Activated CD4-positive, CD25-positive, alpha-beta regulatory T cell (primary cell): Measurements from ENCODE around the gene TEX261.

Source experiments
- DNase-seq, 4 experiments: peaks; one replicate each; lab custom pipeline; 2025; lab: John Stamatoyannopoulos, UW

Gene TEX261

DNA sequence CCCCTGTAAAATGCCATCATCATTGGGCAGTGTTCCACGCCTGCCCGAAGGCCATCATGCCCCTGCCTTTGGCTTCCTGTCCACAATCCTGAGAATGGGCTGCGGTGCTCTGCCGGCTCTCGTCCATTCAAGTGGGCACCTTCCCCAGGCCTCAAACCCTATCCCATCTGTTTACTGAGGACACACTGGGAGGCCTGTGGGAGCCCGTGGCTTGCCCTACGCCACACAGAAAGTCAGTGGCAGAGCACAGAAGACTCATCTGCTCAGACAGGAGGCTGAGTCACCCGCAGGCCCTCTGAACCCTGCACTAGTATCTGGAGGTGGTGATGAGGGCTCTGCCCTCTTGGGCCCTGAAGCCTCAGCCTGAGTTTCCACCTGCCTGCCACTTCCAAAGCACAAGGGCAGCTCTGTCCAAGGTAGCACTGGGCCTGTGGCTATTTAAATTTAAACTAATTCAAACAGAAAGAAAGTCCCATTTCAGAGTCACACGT lies 35.4 kb downstream of the TEX261 start:
- DNase-seq = no peak

DNA sequence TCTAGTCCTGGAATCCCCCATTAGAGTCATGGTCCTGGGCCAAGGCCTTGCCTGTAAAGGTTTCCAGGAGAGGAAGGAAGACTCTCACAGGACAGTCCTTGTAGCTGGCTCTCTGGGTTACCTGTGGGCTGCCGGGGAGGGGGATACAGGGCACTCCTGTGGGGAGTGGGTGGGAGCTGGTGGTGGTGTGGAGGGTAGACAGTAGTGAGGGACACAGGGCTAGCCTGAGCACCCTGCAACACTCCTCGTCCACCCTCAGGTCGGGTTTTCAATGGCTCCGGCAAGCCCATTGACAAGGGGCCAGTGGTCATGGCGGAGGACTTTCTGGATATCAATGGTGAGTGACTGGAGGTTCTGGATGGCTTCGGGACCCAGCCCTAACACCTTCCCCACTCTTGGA lies 35.9 kb downstream of the TEX261 start:
- no peak for DNase-seq

DNA sequence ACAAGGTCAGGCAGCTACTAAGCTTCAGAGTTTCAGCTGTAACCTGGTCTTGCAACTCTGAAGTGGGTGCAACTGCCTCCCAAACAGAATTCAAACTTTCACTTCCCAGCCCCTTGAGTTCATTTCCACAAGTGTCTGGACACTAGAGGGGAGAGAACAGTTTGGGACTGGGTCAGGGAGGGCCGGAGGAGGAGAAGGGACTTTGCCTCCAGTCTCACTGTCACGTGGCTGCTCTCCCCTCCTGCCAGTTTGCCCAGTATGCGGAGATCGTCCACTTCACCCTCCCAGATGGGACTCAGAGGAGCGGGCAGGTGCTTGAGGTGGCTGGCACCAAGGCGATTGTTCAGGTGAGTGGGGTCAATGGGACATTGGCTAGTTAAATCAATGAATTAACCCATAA lies 36.9 kb downstream of the TEX261 start:
- DNase-seq = no peak

DNA sequence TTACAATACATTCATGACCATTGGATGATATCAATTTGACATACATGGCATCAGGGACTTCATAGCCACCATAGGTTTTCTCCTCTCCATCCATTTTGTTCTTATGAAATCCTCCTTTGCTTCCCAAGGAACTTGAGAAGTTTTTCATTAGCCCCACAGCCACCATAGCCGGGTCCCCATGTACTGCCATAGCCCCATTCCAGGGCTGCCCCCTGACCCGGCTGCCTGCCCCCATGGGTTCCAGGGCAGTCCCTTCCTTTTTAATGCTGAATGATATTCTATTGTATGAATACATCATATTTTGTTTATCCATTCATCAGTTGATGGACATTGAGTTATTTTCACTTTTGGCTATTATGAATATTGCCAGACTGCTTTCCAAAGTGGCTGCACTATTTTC lies 38.5 kb downstream of the TEX261 start:
- no peak for DNase-seq

DNA sequence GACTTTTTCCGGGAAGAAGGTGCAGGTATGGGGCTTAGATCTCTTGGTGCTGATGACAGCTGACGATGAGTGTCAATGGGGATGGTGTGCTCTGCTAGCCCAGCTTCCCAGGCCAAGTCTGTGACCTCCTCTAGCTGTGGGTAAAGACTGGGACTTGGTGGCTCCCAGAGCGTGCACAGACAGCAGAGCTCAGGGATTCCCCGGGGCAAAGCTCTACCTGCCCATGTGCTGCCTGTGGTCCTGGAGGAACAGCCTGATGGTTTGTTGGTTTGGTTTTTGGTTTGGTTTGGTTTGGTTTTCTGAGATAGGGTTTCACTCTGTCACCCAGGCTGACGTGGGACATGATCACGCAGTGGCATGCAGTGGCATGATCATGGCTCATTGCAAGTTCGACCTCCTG lies 39.8 kb downstream of the TEX261 start:
- DNase-seq = no peak

DNA sequence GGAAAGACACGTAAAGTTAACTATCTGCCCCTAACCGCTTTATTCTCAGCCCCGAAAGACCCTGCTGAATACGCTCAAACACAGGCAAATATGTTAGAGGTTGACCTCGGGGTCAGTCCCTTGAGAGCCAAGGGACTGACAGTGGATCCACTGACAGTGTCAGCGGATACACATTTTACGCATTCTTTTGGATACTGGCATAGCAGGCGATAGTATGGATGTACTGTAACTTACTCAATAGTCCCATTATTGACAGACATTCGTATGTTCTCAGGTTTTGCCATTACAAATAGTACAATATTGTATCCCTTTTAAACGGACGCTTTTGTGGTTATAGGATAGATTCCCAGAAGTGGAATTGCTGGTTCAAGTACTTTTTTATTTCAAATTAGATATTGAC lies 45.6 kb downstream of the TEX261 start:
- no peak for DNase-seq

DNA sequence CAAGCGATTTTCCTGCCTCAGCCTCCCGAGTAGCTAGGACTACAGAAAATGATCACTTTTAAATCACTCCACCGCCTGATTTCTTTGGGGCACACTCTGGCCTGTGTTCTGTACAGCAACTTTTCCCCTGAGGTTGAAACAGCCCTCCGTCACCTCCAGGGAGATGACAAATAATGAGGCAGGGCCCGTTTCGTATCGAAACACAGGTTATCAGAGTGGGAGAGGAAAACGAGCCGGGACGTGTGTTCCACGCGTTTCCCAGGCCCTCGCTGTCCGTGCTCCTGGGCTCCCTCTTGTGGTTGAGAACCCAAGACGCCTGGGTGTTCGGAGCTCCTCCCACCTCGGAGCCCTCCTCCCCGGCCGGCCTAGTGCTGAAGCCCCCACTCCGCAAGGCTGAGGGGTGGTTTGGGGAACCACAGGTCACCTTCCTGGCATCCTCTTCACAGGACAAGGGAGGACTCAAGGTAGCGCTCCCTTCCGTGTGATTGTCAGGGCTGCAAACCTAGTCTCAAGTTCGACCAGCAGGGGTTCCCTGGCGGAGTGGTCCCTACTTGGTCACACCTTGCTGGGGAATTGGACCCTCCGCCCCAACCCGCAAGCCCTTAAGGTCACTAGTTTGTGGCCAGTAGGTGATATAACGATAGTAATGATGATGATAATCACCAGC lies 46.2 kb downstream of the TEX261 start:
- DNase-seq = peak; percentile 37 to 66 (median 50)

DNA sequence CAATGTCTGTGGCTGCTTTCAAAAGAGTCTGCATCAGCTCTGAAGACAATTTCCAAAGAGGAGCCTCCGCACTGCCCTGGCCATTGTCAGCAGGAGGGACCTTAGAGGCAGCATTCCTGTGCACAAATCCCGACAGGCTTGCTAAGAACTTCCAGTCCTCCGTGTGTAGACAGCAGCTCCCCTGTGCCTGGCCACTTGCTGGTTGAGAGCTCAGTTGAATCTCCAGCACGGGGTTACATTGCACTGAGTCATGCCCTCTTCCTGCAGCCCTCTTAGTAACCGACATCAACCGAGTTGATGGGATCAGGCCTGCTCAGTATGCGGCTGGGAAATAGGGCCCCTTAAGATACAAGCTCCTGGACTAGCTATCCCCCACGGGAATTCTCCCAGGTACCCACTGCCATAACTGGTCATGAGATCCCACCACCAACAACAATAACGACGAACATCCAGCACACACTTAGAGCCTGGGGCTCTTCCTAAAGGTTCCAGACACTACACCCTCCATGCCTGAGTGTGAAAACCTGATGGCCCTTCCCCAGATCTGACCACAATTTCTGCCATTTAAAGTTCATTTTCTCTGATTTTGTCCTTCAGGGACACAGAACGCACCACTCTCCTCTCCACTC lies 47.0 kb downstream of the TEX261 start:
- DNase-seq = no peak

DNA sequence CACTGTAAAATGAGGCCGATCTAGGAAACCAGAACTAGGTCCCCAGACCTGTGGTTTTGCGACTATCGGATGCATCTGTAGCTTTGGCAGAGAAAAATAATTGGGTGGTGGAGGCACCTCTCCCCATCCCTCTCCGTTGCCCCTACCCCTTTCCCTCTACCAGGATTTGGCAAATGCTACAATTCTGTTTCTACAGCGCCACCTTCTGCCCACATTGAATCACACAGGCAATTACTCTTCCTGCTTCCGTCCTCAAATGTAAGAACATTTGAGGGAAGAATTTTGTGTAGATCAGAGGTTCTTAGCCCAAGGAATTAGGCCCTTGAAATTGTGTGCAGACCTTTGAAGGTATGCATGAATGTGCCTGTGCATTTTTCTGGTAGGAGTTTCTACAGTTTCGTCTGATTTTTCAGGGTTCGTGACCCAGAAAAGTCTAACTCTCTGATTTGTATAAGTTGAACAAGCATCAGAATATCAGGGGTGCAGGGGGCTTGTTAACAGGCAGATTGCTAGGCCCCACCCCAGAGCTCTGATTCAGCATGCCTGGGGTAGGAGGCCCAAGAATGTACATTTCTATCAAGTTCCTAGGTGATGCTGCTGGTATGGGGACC lies 47.7 kb downstream of the TEX261 start:
- peak in 2 of 4 experiments; percentile 5 to 9 for DNase-seq

DNA sequence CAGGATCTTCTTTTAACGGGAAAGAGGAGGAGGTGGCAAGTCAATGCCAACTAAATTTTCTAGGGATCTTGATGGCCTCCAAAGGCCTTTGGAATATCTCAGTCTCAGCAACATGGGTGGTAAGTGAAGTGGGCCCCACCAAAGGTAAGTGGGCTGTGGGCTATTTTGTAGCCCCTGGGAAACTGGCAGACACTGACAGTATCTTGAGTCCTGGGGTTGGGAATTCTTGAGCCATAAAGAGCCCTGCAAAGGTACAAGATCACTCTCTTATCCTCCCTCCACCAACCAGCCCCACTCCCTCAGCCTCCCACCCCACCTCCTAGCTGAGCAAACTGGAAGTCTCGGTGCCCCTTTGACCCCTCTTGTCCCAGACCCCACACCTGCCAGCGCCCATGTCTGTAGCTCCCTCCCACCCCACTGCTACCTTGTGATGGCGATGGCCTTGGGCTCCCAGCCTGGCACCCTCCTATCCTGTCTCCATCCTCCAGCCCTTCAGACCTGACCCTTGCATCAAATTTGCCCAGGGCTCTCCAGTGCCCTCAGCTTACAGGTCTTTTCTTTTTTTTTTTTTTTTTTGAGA lies 50.5 kb downstream of the TEX261 start:
- DNase-seq = no peak

DNA sequence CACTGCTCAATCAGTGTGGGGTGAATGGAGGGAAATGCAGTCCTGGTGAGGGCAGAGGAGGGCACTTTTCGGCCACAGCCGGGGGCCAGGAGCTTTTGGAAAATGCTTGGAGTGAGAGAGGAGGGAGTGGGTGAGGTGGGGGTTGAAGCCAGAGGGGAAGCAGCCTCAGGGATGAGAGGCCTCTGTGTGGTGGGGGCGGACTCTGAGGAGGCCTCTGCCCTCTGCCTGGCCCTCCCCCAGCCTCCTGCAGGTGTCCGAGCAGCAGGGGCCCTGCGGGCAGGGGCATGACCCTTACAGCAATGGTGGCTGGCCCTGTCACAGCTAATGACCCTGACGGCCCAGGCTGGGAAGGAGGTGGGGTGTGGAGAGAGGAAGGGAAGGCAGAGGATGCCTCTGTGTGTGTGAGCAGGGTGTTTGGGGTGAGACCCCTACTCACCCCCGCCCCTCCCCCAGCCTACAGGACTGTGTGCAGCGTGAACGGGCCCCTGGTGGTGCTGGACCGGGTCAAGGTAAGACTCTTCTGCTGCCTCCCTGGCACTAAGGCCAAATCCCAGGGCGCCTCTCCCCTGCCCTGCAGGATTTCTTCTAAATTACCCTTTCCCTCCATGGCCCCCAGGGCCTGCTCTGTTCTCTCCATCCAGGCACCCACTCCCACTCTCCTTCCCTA lies 51.3 kb downstream of the TEX261 start:
- DNase-seq = no peak

DNA sequence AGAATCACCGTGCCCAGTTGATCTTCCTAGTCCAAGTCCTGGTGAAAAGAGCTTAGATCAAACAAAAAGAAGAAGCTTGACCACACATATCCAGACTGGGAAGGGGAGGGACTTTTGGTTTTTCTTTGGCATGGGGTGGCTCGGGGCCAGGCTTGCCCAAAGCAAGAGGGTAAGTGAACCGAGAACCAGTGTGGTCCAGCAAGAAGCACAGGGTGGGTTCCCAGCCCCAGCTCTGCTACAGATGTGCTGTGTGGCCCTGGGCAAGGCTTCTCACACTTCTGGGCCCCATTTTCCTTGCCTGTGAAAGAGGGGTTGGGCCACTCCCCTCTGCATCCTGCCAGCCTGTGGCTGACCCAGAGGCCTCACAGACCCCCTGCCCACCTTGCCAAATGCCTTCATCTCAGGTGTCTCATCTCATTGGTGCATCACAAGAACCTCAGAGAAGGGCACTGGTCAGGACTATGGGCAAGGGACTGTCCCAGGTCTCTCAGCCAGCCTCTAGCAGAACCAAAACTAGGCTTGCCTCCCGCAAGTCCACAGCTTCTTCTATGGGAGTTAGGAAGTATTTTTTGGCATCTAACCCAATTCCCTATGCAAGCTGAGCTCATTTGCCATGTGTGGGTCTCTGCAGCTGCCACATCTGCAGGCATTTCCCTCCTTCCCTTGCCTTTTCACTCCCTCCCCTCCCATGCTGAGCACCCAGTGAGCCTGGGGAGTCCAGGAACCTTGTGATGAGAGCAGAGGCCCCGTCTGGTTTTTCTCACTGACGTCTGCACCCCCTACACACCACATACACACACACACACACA lies 52.1 kb downstream of the TEX261 start:
- no peak for DNase-seq

DNA sequence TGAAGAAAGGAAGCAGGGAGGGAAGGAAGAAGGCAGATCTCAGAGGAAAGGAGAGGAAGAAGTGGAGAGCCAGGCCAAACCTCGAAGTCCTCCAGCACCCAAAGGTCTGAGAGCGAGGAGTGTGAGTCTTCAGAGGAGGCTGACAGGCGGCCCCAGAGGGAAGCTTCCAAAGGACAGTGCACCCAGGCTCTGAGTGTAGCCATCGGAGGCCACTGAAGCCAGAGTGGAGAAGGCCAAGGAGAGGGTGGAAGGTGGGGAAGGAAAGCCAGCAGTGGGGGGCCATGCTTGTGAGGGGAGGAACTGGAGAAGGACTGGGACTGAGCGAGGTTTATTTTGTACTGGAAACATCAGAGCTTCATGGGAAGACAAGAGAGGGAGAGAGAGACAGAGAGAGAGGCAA lies 53.0 kb downstream of the TEX261 start:
- DNase-seq = no peak

DNA sequence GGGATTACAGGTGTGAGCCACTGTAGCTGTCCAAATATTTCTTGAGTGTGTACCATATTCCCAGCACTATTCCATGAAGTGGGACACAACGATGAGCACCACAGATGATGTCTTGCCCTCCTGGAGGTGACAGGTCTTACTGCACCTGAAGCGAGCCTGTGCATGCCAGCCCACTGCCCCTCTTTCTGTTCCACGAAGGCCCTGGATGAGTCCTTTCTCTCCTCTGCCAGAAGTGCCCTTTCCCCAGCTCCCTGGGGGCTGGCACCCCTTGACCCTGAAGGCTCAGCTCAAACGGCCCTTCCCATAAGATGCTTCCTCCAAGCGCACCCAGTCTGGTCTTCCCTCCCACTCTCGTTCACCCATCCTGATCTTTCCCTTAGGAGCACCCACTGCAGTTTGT lies 53.5 kb downstream of the TEX261 start:
- no peak for DNase-seq

DNA sequence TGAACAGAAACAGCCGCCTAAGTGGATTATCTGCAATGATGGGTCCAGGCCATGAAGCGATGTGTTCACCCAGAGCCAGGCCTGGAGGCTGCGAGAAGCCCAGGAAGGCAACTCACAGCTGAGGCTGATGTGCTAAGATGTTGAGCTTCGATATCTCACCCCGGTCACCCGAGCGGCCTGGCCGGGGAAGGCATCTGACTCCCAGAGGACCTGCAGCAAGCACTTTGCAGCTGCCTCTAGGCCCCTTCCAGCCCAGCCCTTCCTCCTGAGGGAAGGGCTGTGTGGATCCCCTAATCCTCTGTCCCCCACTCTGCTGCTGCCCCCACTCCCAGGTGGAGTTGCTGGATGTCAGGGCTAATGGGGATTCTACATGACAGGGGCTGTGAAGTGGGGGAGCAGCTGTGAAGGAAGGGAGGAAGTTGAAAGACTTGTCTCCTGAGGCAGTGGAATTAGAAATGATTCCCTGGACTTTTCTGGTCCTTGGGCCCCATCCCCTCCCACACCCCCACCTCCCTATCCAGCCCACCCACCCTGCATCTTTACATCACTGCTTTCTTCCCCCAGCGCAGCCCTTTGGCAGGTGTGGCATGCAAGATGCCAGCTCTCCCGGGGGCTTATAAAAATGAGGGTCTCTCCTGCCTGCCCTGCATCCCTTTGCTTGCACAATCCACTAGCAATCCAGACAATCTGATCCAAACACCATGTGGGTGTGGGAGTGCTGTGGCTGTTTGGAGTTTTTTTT lies 54.7 kb downstream of the TEX261 start:
- DNase-seq = no peak

DNA sequence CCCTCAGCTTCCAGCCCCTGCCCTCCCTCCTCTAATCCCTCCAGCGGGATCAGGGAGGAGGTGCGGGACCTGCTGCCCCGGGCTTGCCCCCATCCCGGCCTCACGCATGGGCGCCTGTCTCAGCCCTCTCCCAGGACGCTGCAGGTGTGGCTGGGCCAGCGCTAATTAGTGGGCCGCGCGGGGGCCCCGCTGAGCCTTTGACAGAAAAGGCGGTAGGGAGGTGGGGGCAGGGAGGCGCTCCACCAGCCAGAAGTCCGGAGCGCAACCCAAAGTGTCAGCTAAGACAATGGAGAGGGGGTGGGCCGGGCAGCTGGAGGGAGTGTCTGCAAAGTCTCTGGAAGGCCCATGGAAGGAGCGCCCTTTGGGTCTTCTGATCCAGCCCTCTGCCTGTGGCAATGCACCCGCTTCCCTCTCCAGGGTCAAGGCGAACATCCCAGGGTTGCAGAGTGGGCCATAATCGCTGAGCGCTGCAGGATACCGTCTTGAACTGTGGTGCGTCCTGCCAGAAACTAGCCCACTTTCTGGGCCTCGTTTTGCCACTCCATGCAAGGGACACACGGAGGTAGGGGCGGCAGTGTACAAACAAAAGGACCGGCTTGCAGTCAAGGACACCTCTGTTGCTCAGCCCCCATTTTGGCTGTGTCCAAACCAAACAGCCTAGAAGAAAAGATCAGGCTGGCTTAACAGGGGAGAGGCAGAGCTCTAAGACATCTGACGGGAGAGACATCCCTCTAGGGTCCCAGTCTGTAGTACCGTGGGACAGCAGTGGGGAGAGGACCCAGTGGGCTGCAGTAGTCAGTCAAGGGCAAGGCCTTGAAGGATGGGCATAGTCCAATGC lies 55.5 kb downstream of the TEX261 start:
- no peak for DNase-seq

DNA sequence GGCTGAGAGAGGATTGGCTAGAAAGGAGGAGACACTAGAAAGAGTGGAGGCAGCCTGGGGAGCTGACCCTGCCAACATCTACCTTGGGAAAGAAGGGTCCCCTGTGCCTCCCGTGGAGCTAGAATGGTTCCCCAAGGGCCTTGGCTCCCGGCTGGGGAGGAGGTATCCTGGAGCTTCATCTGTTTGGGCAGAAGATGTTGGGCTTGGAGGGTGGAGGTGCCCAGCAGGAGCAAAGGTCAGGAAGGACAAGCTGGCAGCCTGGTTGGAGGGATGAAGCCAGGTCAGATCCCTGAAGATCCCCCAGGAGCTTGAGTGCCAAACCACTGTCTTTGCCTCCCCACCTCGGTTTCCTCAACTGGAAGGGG lies 56.1 kb downstream of the TEX261 start:
- no peak for DNase-seq

DNA sequence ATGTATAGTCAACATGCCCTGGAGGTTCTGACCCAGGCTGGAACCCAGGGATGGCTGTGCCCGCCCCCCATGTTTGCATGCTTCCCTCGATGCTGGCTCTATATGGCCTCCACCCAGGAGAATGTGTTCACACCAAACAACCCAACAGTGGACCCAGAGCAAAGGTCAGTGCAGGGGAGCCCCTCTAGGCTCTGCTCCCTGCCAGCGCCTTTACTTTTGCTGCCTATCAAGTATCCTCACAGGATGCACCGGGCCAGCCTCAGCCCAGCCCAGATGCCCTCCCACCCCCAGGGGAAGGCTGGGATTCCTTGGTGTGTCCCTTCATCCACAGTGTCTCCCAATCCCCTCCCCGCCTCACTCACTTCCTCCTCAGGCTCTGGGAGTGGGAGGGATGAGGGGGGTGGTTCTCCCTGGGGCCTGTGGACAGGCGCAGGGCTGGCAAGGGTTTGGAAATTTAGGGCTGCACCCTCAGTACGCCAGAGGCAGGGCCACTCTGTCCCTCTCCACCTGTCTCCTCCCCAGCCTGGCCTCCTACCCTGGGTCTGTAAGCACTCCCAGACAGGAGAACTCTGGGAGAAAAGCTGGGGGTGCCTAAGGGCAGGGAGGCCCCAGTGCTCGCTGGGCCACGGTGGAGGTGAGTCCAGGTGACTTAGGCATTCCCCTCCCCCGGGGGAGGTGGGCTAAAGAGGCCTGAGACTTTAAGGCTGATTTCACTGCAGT lies 56.6 kb downstream of the TEX261 start:
- DNase-seq = no peak
